ENCODE data around the gene IFRD1.

Gene IFRD1

GRCh38 chr7:112467867-112468266, 17.6 kb downstream of the IFRD1 start:
- no peak for TF ChIP-seq CTCF (IDR thresholded peaks at IDR 0.05; ENCODE audit: insufficient read depth, low read depth, low read length, missing control alignments)
- no peak overlapping the region for H3K4me3 ChIP-seq (ENCODE audit: low read length)
- no peak for DNase-seq (ENCODE audit: low read depth)

DNA sequence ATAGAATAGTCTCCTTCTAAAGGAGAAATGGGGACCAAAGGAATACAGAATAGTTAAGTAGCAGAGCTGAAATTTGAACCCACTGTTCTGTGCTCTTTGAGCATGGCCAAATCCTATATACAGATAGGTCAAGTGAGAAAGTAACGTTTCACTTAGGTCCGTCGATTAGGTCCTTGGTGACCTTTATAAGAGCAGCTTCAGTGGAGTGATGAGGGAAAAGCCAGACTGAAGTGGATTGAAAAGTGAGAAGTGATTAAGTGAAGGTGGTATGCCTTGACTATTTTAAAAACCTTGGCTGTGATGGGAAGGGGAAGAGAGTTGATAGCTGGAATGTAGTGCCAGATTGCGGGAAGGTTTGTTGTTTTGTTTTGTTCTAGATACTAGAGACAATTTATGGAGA, 19.9 kb downstream of the IFRD1 start:
- no peak for TF ChIP-seq CTCF (IDR thresholded peaks at IDR 0.05; ENCODE audit: insufficient read depth, low read depth, low read length, missing control alignments)
- DNase-seq (ENCODE audit: low read depth): no peak
- H3K4me3 ChIP-seq (ENCODE audit: low read length): no peak overlapping the region

- no peak for DNase-seq (ENCODE audit: low read depth)
- TF ChIP-seq CTCF (IDR thresholded peaks at IDR 0.05; ENCODE audit: insufficient read depth, low read depth, low read length, missing control alignments): no peak
- H3K4me3 ChIP-seq (ENCODE audit: low read length): no peak overlapping the region
Observed at GRCh38 chr7:112476390-112477052, 26.3 kb downstream of the IFRD1 start.

GRCh38 chr7:112481121-112481736, 31.0 kb downstream of the IFRD1 start:
- H3K4me3 ChIP-seq (ENCODE audit: low read length): no peak overlapping the region
- no peak for DNase-seq (ENCODE audit: low read depth)
- TF ChIP-seq CTCF (IDR thresholded peaks at IDR 0.05; ENCODE audit: insufficient read depth, low read depth, low read length, missing control alignments): no peak

DNA sequence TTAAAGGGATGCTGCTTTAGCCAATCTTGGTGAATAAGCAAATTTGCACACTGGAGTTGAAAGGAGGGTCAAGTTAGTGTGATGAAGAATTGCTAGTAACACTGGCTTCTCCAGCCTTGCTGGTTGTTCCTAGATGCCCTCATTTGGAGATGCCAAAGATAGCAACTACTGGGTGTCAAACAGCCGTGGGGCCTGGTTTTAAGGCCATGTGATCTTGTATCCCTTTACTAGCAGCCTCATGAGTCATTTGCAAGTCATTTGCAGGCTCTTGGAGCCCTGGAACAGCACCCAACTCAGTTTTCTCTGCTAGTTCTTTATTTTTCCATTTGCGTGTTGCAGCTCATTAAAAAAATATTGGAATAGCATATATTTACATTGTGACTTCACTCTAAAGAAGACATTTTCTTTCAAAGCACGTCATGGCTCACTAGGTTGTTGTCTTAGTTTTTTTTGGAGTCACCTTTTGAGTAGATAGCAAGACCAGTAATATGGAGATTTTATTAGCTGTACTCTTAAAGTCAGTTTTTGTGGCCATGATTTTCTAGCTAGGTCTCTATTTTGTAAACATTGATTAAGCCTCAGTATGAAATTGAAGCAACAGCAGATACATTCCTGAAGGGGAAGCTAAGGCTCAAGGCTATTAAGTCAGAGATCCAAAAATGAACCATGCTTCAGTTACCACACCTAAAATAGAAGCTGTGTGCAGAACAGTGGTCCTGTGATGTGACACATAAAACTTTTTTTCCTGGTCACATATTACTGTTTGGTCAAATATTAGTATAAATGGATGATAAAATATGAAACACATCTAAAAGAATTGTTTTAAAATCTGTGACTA, 31.8 kb downstream of the IFRD1 start:
- no peak overlapping the region for H3K4me3 ChIP-seq (ENCODE audit: low read length)
- peak; percentile 94 for DNase-seq (ENCODE audit: low read depth)
- no peak for TF ChIP-seq CTCF (IDR thresholded peaks at IDR 0.05; ENCODE audit: insufficient read depth, low read depth, low read length, missing control alignments)

DNA sequence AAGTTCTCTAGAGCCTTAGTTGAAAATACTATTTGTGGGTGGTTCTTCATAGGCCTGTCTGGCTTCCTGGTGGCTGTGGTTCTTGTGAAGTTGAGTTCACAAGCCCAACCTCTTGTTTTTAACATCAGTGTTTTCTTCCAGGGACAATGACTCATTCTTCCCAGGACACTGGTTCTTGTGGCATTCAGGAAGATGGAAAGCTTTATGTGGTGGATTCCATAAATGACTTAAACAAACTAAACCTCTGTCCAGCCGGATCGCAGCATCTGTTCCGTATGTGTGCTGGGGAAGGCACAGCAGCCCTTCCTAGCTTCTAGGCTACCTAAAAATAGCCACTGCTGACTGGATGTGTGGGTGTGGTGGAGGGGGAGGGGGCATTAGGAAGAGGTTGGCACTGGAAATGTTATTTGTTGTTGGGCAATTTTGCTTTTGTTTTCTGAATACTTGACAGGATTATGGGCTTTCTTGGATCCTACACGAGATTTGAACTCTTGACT, 34.5 kb downstream of the IFRD1 start:
- peak; percentile 42 for DNase-seq (ENCODE audit: low read depth)
- TF ChIP-seq CTCF (IDR thresholded peaks at IDR 0.05; ENCODE audit: insufficient read depth, low read depth, low read length, missing control alignments): no peak

More for the DNA sequence above, 34.5 kb downstream of the IFRD1 start:
- no peak overlapping the region for H3K4me3 ChIP-seq (ENCODE audit: low read length)
